Chondrocyte (in vitro differentiated cells): ENCODE data around the gene NUP88. TPM values are rescaled to one million over a fixed set of nuclear protein-coding genes. Genes with fewer than 3 reads are reported as not detected.

Experiments
- DNase-seq: peaks from one replicate; pipeline ENCODE4 v3.0.0; 2021; ENCODE audit warnings: mixed read lengths, low spot score
- H3K27ac Mint-ChIP-seq: one replicate; pipeline ENCODE4 v1.8.0; 2021; ENCODE audit warnings: mild to moderate bottlenecking, moderate library complexity, mixed read lengths; ENCODE audit not compliant: unreplicated experiment
- H3K27me3 Mint-ChIP-seq: 2 replicates; pipeline ENCODE4 v1.8.0; 2021; ENCODE audit warnings: low read depth, mixed read lengths
- H3K36me3 Mint-ChIP-seq: 2 replicates; pipeline ENCODE4 v1.8.0; 2021; ENCODE audit warnings: low read depth, mixed read lengths
- H3K4me1 Mint-ChIP-seq: 2 replicates; pipeline ENCODE4 v1.8.0; 2021; ENCODE audit warnings: low read depth, mild to moderate bottlenecking, mixed read lengths
- H3K4me3 Mint-ChIP-seq: one replicate; pipeline ENCODE4 v1.8.0; 2021; ENCODE audit warnings: mild to moderate bottlenecking, moderate library complexity, mixed read lengths; ENCODE audit not compliant: unreplicated experiment
- H3K9me3 Mint-ChIP-seq: 2 replicates; pipeline ENCODE4 v1.8.0; 2021; ENCODE audit warnings: low read depth, mixed read lengths
- CTCF ChIP-seq: fragments of 200-600 bp; sonication (generic); IDR thresholded peaks from 2 replicates; pipeline ENCODE4 v1.5.0; 2021; ENCODE audit warnings: antibody characterized with exemption, mild to moderate bottlenecking, moderate library complexity
- total RNA-seq: library from RNA; stranded (reverse); gene quantifications from 3 replicates; pipeline ENCODE4 v1.2.1, GENCODE V29; 2021

The NUP88 gene
- total RNA-seq, 1 donor from 2014 or later = 29.2 TPM

GRCh38 chr17:5365831-5366230, 53.6 kb downstream of the NUP88 start:
- no peak for TF ChIP-seq CTCF
- no peak for DNase-seq
- H3K9me3 Mint-ChIP-seq = no peaks in the 10 kb centered on the region
- H3K27ac Mint-ChIP-seq = no peak overlapping the region
- no peak overlapping the region for H3K4me3 Mint-ChIP-seq
- no peaks in the 10 kb centered on the region for H3K27me3 Mint-ChIP-seq
- peaks cover 15% of the 10 kb centered on the region for H3K4me1 Mint-ChIP-seq
- peaks cover 24% of the 10 kb centered on the region for H3K36me3 Mint-ChIP-seq

GRCh38 chr17:5364696-5365095, 54.8 kb downstream of the NUP88 start:
- H3K36me3 Mint-ChIP-seq = peaks cover 24% of the 10 kb centered on the region

DNA sequence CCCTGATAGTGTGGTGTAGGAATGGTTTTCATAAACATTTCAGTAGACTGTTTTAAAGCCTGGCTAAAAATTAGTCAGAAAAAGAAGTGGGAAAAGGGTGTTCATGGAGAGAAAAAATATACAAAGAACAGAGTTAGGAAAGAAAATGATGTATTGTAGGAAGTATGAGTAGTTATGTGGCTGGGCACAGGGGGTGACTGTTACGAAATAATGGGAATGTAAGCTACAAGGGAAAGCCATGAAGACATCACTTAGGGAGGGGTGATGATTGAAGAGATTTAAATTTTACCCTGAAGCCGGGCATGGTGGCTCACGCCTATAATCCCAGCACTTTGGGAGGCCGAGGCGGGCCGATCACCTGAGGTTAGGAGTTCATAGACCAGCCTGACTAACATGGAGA, 55.3 kb downstream of the NUP88 start:
- Mint-ChIP-seq H3K27me3 (no peaks in the 10 kb centered on the region), H3K27ac (peak overlapping the region; percentile 56), H3K4me1 (peaks cover 18% of the 10 kb centered on the region), H3K9me3 (no peaks in the 10 kb centered on the region), H3K4me3 (no peak overlapping the region), H3K36me3 (peaks cover 22% of the 10 kb centered on the region)
- TF ChIP-seq CTCF = no peak
- no peak for DNase-seq

More at GRCh38 chr17:5364696-5365095, 54.8 kb downstream of the NUP88 start:
- Mint-ChIP-seq H3K4me1 (peaks cover 15% of the 10 kb centered on the region), H3K27me3 (no peaks in the 10 kb centered on the region), H3K4me3 (no peak overlapping the region), H3K9me3 (no peaks in the 10 kb centered on the region), H3K27ac (no peak overlapping the region)
- DNase-seq = no peak
- TF ChIP-seq CTCF = no peak

DNA sequence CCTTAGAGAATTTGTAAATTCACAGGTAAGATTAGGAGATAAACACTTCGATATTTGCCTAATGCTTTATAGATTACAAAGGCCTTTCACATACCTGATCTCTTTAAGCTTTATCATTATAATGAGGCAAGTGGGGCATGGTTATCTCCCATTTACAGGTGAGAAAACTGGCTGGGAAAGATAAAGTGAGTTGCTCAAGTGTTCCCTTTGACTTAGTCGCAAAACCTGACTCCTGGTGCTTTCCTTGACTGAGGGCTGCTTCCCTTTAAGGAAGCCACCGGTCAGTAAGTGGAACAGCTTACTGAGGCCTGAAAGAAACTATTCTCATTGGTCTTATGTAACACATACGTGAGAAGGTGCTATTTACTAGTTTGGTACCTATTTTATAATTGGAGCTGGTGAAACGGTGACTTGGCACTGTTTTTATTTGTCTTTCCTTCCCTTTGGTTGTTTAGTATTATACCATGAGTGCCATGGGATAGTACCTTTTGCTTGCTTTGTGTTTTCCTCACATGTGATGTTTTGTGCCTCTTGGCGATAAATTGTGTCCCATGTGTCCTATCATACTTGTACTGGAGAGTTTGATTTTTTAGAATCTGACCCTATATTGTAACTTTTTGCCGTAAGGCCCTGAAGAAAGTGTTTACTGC, 57.2 kb downstream of the NUP88 start:
- DNase-seq = no peak
- no peaks in the 10 kb centered on the region for H3K27me3 Mint-ChIP-seq
- peaks cover 19% of the 10 kb centered on the region for H3K4me1 Mint-ChIP-seq
- H3K4me3 Mint-ChIP-seq = no peak overlapping the region
- no peaks in the 10 kb centered on the region for H3K9me3 Mint-ChIP-seq
- no peak for TF ChIP-seq CTCF
- H3K27ac Mint-ChIP-seq = no peak overlapping the region
- peaks cover 24% of the 10 kb centered on the region for H3K36me3 Mint-ChIP-seq

- Mint-ChIP-seq H3K27me3 (no peaks in the 10 kb centered on the region), H3K4me3 (no peak overlapping the region), H3K36me3 (peaks cover 24% of the 10 kb centered on the region), H3K9me3 (no peaks in the 10 kb centered on the region), H3K4me1 (peaks cover 19% of the 10 kb centered on the region), H3K27ac (no peak overlapping the region)
- TF ChIP-seq CTCF = no peak
- no peak for DNase-seq
Observed at GRCh38 chr17:5361426-5361825, 58.0 kb downstream of the NUP88 start.
